Measurements from ENCODE around the gene SNAPC2.
A peak's percentile ranks its signal among the peaks of the same experiment; 100 is the strongest.

SNAPC2 gene

GRCh38 chr19:7881910-7882309 lies 38.2 kb upstream of the SNAPC2 start:
- no peak for DNase-seq (ENCODE audit: low read depth)
- no peak for TF ChIP-seq CTCF (IDR thresholded peaks at IDR 0.05; ENCODE audit: control insufficient read depth, extremely low read depth, insufficient read depth)
- no peak overlapping the region for H3K4me3 ChIP-seq (ENCODE audit: low read depth, low read length)

- H3K4me3 ChIP-seq (ENCODE audit: low read depth, low read length): no peak overlapping the region
- no peak for DNase-seq (ENCODE audit: low read depth)
- TF ChIP-seq CTCF (IDR thresholded peaks at IDR 0.05; ENCODE audit: control insufficient read depth, extremely low read depth, insufficient read depth): no peak
Observed at GRCh38 chr19:7883105-7883504, 37.0 kb upstream of the SNAPC2 start.

GRCh38 chr19:7883796-7884570 lies 36.2 kb upstream of the SNAPC2 start:
- no peak for TF ChIP-seq CTCF (IDR thresholded peaks at IDR 0.05; ENCODE audit: control insufficient read depth, extremely low read depth, insufficient read depth)
- no peak overlapping the region for H3K4me3 ChIP-seq (ENCODE audit: low read depth, low read length)
- DNase-seq (ENCODE audit: low read depth): no peak

- no peak for TF ChIP-seq CTCF (IDR thresholded peaks at IDR 0.05; ENCODE audit: control insufficient read depth, extremely low read depth, insufficient read depth)
- DNase-seq (ENCODE audit: low read depth): no peak
- no peak overlapping the region for H3K4me3 ChIP-seq (ENCODE audit: low read depth, low read length)
Observed at GRCh38 chr19:7885818-7886217, 34.3 kb upstream of the SNAPC2 start.

- peak overlapping the region; percentile 79 for H3K4me3 ChIP-seq (ENCODE audit: low read depth, low read length)
- no peak for DNase-seq (ENCODE audit: low read depth)
- no peak for TF ChIP-seq CTCF (IDR thresholded peaks at IDR 0.05; ENCODE audit: control insufficient read depth, extremely low read depth, insufficient read depth)
Observed at GRCh38 chr19:7887408-7888144, 32.6 kb upstream of the SNAPC2 start.

GRCh38 chr19:7888145-7888825 lies 31.9 kb upstream of the SNAPC2 start, which contains the start of gene LRRC8E:
TSS of gene LRRC8E (plus strand) at chr19:7888510. CDS start at chr19:7895604, 7,094 bp downstream.
- peak within 1 kb of the TSS; percentile 79 for H3K4me3 ChIP-seq (ENCODE audit: low read depth, low read length)
- no peak for DNase-seq (ENCODE audit: low read depth)
- no peak for TF ChIP-seq CTCF (IDR thresholded peaks at IDR 0.05; ENCODE audit: control insufficient read depth, extremely low read depth, insufficient read depth)

All from LNCaP clone FGC (cell line).